Measurements from ENCODE around the gene FAM168A. TPM values are rescaled to one million over a fixed set of nuclear protein-coding genes. Genes with fewer than 3 reads are reported as not detected.

FAM168A gene
- total RNA-seq, 4 donors from 2014 or later: 10.7 to 28.1 (median 20.5) TPM

GRCh38 chr11:73528013-73528412, 69.9 kb downstream of the FAM168A start:
- intact Hi-C loops (cut with DNase I; ENCODE audit: low total_unique reads): no loop called here
- 78 to 81% methylated on average over 5 of the region's 5 CpGs for WGBS, 2 donors
- H3K4me3 ChIP-seq (ENCODE audit: low read depth, poor library complexity, severe bottlenecking): no peak overlapping the region
- TF ChIP-seq POLR2A (IDR thresholded peaks at IDR 0.05) (no peak), CTCF (IDR thresholded peaks at IDR 0.05) (no peak)
- DNase-seq (ENCODE audit: low spot score in 2 of 2): no peak

- 90 to 98% methylated on average over 1 of the region's 1 CpG for WGBS, 2 donors
- no peak overlapping the region for H3K4me3 ChIP-seq (ENCODE audit: low read depth, poor library complexity, severe bottlenecking)
- intact Hi-C loops (cut with DNase I; ENCODE audit: low total_unique reads): no loop called here
- no peak for TF ChIP-seq CTCF (IDR thresholded peaks at IDR 0.05)
- TF ChIP-seq POLR2A (IDR thresholded peaks at IDR 0.05): no peak
- DNase-seq (ENCODE audit: low spot score in 2 of 2): no peak
These were observed 72.3 kb downstream of the FAM168A start for GRCh38 chr11:73525611-73526010.

GRCh38 chr11:73524774-73525173, 73.1 kb downstream of the FAM168A start:
- intact Hi-C loops (cut with DNase I; ENCODE audit: low total_unique reads): no loop called here
- WGBS, 2 donors: 97% methylated on average over 4 of the region's 4 CpGs
- no peak overlapping the region for H3K4me3 ChIP-seq (ENCODE audit: low read depth, poor library complexity, severe bottlenecking)
- no peak for DNase-seq (ENCODE audit: low spot score in 2 of 2)
- TF ChIP-seq POLR2A (IDR thresholded peaks at IDR 0.05): no peak
- TF ChIP-seq CTCF (IDR thresholded peaks at IDR 0.05): no peak

- TF ChIP-seq POLR2A (IDR thresholded peaks at IDR 0.05) (no peak), CTCF (IDR thresholded peaks at IDR 0.05) (no peak)
These were observed 76.3 kb downstream of the FAM168A start for GRCh38 chr11:73521621-73522020.

GRCh38 chr11:73520353-73521061, 77.4 kb downstream of the FAM168A start:
- WGBS, 2 donors: 52 to 66% methylated on average over 2 of the region's 2 CpGs
- no peak overlapping the region for H3K4me3 ChIP-seq (ENCODE audit: low read depth, poor library complexity, severe bottlenecking)
- intact Hi-C loops (cut with DNase I; ENCODE audit: low total_unique reads): no loop called here
- no peak for TF ChIP-seq POLR2A (IDR thresholded peaks at IDR 0.05)
- TF ChIP-seq CTCF (IDR thresholded peaks at IDR 0.05): no peak
- DNase-seq (ENCODE audit: low spot score in 2 of 2): no peak

More at GRCh38 chr11:73521621-73522020, 76.3 kb downstream of the FAM168A start:
- WGBS, 2 donors: 26 to 44% methylated on average over 1 of the region's 1 CpG
- no peak overlapping the region for H3K4me3 ChIP-seq (ENCODE audit: low read depth, poor library complexity, severe bottlenecking)
- DNase-seq (ENCODE audit: low spot score in 2 of 2): no peak
- intact Hi-C loops (cut with DNase I; ENCODE audit: low total_unique reads): no loop called here

GRCh38 chr11:73519266-73519665, 78.6 kb downstream of the FAM168A start:
- intact Hi-C loops (cut with DNase I; ENCODE audit: low total_unique reads): no loop called here
- TF ChIP-seq CTCF (IDR thresholded peaks at IDR 0.05) (no peak), POLR2A (IDR thresholded peaks at IDR 0.05) (no peak)
- no peak for DNase-seq (ENCODE audit: low spot score in 2 of 2)
- H3K4me3 ChIP-seq (ENCODE audit: low read depth, poor library complexity, severe bottlenecking): no peak overlapping the region

Measured in lower leg skin (tissue), 4 donors.